Activated naive CD4-positive, alpha-beta T cell treated with anti-CD3 and anti-CD28 coated beads for 36 hours (primary cell): ENCODE measurements around the gene ICAM3. TPM values are rescaled to one million over a fixed set of nuclear protein-coding genes. Genes with fewer than 3 reads are reported as not detected.
"Not testable (repeated sequence)": the region's sequence is repeated elsewhere in the genome, so short reads cannot be mapped to it uniquely, and the experiment has no call there.

Experiments used
- CTCF ChIA-PET: fragments of 350-600 bp; sonication (Branson Sonifier 250); formaldehyde crosslinking; loops from one replicate; lab custom pipeline; 2021; ENCODE audit warnings: antibody characterized with exemption; lab: Charles Lee
- DNase-seq: peaks from one replicate; pipeline ENCODE4 v3.0.0-alpha.2; 2020
- H3K27ac Mint-ChIP-seq: one replicate; pipeline ENCODE4 v1.8.0; 2021; ENCODE audit warnings: mild to moderate bottlenecking, mixed read lengths
- H3K27me3 Mint-ChIP-seq: one replicate; pipeline ENCODE4 v1.8.0; 2021; ENCODE audit warnings: low read depth, mixed read lengths
- H3K36me3 Mint-ChIP-seq: one replicate; pipeline ENCODE4 v1.8.0; 2021; ENCODE audit warnings: low read depth, mixed read lengths
- H3K4me1 Mint-ChIP-seq: one replicate; pipeline ENCODE4 v1.8.0; 2021; ENCODE audit warnings: low read depth, mixed read lengths
- H3K4me3 Mint-ChIP-seq: one replicate; pipeline ENCODE4 v1.8.0; 2021; ENCODE audit warnings: mild to moderate bottlenecking, moderate library complexity, mixed read lengths
- H3K9me3 Mint-ChIP-seq: one replicate; pipeline ENCODE4 v1.8.0; 2021; ENCODE audit warnings: mixed read lengths
- intact Hi-C: fragments of 100-400 bp; cut with micrococcal nuclease; formaldehyde crosslinking; loops from one replicate; pipeline ENCODE4 v1.15.1; 2023
- total RNA-seq, 2 experiments: library from RNA; stranded (reverse); gene quantifications; one replicate each; pipeline ENCODE4 v1.2.3, GENCODE V29; 2021

ICAM3 gene
- total RNA-seq, 2 experiments from 2014 or later = 109 to 114 TPM

DNA sequence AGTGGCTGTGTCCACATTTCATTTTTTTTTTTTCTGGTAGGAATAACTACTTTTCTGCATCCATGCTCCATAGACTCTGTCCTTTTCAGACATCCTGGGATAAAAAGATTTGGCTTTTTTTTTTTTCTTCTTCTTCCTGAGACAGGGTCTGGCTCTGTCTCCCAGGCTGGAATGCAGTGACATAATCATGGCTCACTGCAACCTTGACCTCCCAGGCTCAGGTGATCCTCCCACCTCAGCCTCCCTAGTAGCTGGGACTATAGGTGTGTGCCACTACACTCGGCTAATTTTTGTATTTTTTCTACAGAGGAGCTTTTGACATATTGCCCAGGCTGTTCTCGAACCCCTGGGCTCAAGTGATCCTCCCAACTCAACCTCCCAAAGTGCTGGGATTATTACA lies 4.1 kb upstream of the ICAM3 start:
- intact Hi-C loops = no loop called here
- DNase-seq = no peak
- CTCF ChIA-PET = interaction anchor here (1.0 kb wide), 1 partner anchor 45 kb away, joined by 3 read pairs; no protein-coding TSS in a partner anchor
- peaks cover 18% of the 10 kb centered on the region for H3K4me1 Mint-ChIP-seq
- H3K36me3 Mint-ChIP-seq = no peaks in the 10 kb centered on the region
- no peak overlapping the region for H3K4me3 Mint-ChIP-seq
- H3K9me3 Mint-ChIP-seq = no peaks in the 10 kb centered on the region
- H3K27me3 Mint-ChIP-seq = no peaks in the 10 kb centered on the region
- H3K27ac Mint-ChIP-seq = no peak overlapping the region

DNA sequence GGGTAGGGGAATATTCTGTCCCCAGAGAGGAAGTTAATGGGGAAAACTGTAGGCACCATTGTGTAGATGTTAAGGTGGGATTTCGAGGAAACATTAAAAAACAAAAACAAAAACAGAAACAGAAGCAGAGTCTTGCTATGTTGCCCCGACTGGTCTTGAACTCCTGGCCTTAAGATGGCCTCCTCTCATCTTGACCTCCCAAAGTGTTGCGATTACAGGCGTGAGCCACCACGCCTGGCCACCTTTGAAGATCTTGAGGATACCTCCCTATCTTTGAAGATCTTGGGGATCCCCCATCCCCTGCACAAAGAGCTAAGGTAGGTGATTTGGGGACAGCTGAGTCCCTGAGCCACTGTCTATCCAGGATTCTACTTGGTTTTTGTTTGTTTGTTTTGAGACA lies 553 bp upstream of the ICAM3 start:
- CTCF ChIA-PET = interaction anchor here (0.6 to 1.5 kb wide), 5 partner anchors 33 to 240 kb away, joined by 3 to 7 read pairs (median 6); no protein-coding TSS in a partner anchor
- peaks cover 34% of the 10 kb centered on the region for H3K4me1 Mint-ChIP-seq
- intact Hi-C loops = loop anchor here (10.0 kb wide), 3 partner anchors 145 to 625 kb away; partner anchors contain the start of genes ANGPTL6, DNMT1, PPAN and SMARCA4
- no peak for DNase-seq
- H3K27me3 Mint-ChIP-seq = no peaks in the 10 kb centered on the region
- H3K27ac Mint-ChIP-seq = peak overlapping the region; percentile 95
- H3K36me3 Mint-ChIP-seq = peaks cover 3% of the 10 kb centered on the region
- H3K4me3 Mint-ChIP-seq = peak overlapping the region; percentile 83
- no peaks in the 10 kb centered on the region for H3K9me3 Mint-ChIP-seq

GRCh38 chr19:10338940-10339339 lies 484 bp downstream of the ICAM3 start:
- CTCF ChIA-PET = no interaction called here
- Mint-ChIP-seq H3K9me3 (no peaks in the 10 kb centered on the region), H3K27ac (peak overlapping the region; percentile 95), H3K4me3 (peak overlapping the region; percentile 83), H3K4me1 (peaks cover 37% of the 10 kb centered on the region), H3K27me3 (no peaks in the 10 kb centered on the region), H3K36me3 (peaks cover 9% of the 10 kb centered on the region)
- peak; percentile 43 for DNase-seq
- intact Hi-C loops = loop anchor here (10.0 kb wide), 3 partner anchors 144 to 626 kb away; partner anchors contain the start of genes ANGPTL6, DNMT1, PPAN and SMARCA4

DNA sequence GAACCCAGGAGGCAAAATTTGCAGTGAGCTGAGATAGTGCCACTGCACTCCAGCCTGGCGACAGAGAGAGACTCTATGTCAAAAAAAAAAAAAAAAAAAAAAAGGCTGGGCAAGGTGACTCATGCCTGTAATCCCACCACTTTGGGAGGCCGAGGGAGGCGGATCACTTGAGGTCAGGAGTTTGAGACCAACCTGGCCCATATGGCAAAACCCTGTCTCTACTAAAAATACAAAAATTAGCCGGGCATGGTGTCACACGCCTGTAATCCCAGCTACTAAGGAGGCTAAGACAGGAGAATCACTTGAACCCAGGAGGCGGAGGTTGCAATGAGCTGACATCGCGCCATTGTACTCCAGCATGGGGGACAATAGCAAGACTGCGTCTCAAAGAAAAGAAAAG lies 2.7 kb downstream of the ICAM3 start:
- H3K27me3 Mint-ChIP-seq, H3K9me3 Mint-ChIP-seq, H3K4me3 Mint-ChIP-seq, DNase-seq: not testable (repeated sequence)
- Mint-ChIP-seq H3K27ac (peak overlapping the region; percentile 59), H3K36me3 (peaks cover 21% of the 10 kb centered on the region), H3K4me1 (peaks cover 55% of the 10 kb centered on the region)
- intact Hi-C loops = loop anchor here (10.0 kb wide), 3 partner anchors 142 to 628 kb away; partner anchors contain the start of genes ANGPTL6, DNMT1, PPAN and SMARCA4
- CTCF ChIA-PET = interaction anchor here (0.6 kb wide), 1 partner anchor 1172 kb away, joined by 3 read pairs; no protein-coding TSS in a partner anchor

GRCh38 chr19:10335352-10335985 lies 4.0 kb downstream of the ICAM3 start:
- Mint-ChIP-seq H3K27ac (no peak overlapping the region), H3K4me1 (peaks cover 54% of the 10 kb centered on the region), H3K4me3 (no peak overlapping the region), H3K9me3 (no peaks in the 10 kb centered on the region), H3K36me3 (peaks cover 24% of the 10 kb centered on the region), H3K27me3 (no peaks in the 10 kb centered on the region)
- no peak for DNase-seq
- CTCF ChIA-PET = interaction anchor here (0.9 to 1.0 kb wide), 2 partner anchors 16 to 53 kb away, joined by 4 read pairs; no protein-coding TSS in a partner anchor
- intact Hi-C loops = loop anchor here (10.0 kb wide), 3 partner anchors 141 to 629 kb away; partner anchors contain the start of genes ANGPTL6, DNMT1, PPAN and SMARCA4

GRCh38 chr19:10334588-10335351 lies 4.7 kb downstream of the ICAM3 start:
- peak; percentile 60 for DNase-seq
- peak overlapping the region; percentile 94 for H3K4me3 Mint-ChIP-seq
- H3K27me3 Mint-ChIP-seq = no peaks in the 10 kb centered on the region
- H3K36me3 Mint-ChIP-seq = peaks cover 30% of the 10 kb centered on the region
- H3K9me3 Mint-ChIP-seq = no peaks in the 10 kb centered on the region
- H3K4me1 Mint-ChIP-seq = peaks cover 49% of the 10 kb centered on the region
- H3K27ac Mint-ChIP-seq = no peak overlapping the region
- CTCF ChIA-PET = interaction anchor here (0.5 to 0.6 kb wide), 2 partner anchors 40 to 309 kb away, joined by 5 read pairs; no protein-coding TSS in a partner anchor
- intact Hi-C loops = loop anchor here (5.0 to 10.0 kb wide), 4 partner anchors 47 to 630 kb away; partner anchors contain the start of genes ANGPTL6, DNMT1, ICAM4 and ICAM5

GRCh38 chr19:10333758-10334587 lies 5.5 kb downstream of the ICAM3 start:
- CTCF ChIA-PET = interaction anchor here (0.5 to 0.9 kb wide), 3 partner anchors 41 to 308 kb away, joined by 3 to 5 read pairs (median 5); no protein-coding TSS in a partner anchor
- no peak for DNase-seq
- Mint-ChIP-seq H3K4me1 (peaks cover 43% of the 10 kb centered on the region), H3K27me3 (no peaks in the 10 kb centered on the region), H3K27ac (peak overlapping the region; percentile 96), H3K9me3 (no peaks in the 10 kb centered on the region), H3K36me3 (peaks cover 33% of the 10 kb centered on the region), H3K4me3 (peak overlapping the region; percentile 94)
- intact Hi-C loops = loop anchor here (1.0 to 10.0 kb wide), 7 partner anchors 17 to 631 kb away; partner anchors contain the start of genes ANGPTL6, DNMT1, FDX2 and ICAM1

- Mint-ChIP-seq H3K9me3 (no peaks in the 10 kb centered on the region), H3K27me3 (no peaks in the 10 kb centered on the region), H3K27ac (peak within 1 kb of the TSS; percentile 96), H3K4me1 (peaks cover 36% of the 10 kb centered on the region), H3K4me3 (peak within 1 kb of the TSS; percentile 94), H3K36me3 (peaks cover 33% of the 10 kb centered on the region)
- DNase-seq = peak; percentile 99
- CTCF ChIA-PET = interaction anchor here (0.9 to 1.1 kb wide), 2 partner anchors 41 to 44 kb away, joined by 3 read pairs; no protein-coding TSS in a partner anchor
- intact Hi-C loops = loop anchor here (1.0 to 10.0 kb wide), 7 partner anchors 16 to 632 kb away; partner anchors contain the start of genes ANGPTL6, DNMT1, FDX2 and ICAM1
Observed at GRCh38 chr19:10332965-10333757, 6.3 kb downstream of the ICAM3 start, which contains the start of gene RAVER1. Gene RAVER1, minus strand, starts transcription at chr19:10333529. Its CDS starts 22 bp downstream, at chr19:10333507.

- H3K4me1 Mint-ChIP-seq = peaks cover 35% of the 10 kb centered on the region
- no peak for DNase-seq
- CTCF ChIA-PET = interaction anchor here (0.6 to 1.1 kb wide), 2 partner anchors 43 to 67 kb away, joined by 3 read pairs; no protein-coding TSS in a partner anchor
- H3K27me3 Mint-ChIP-seq = no peaks in the 10 kb centered on the region
- intact Hi-C loops = loop anchor here (2.0 to 10.0 kb wide), 5 partner anchors 16 to 632 kb away; partner anchors contain the start of genes ANGPTL6, DNMT1, FDX2 and ICAM4
- H3K9me3 Mint-ChIP-seq = no peaks in the 10 kb centered on the region
- H3K36me3 Mint-ChIP-seq = peaks cover 37% of the 10 kb centered on the region
- peak overlapping the region; percentile 96 for H3K27ac Mint-ChIP-seq
- peak overlapping the region; percentile 94 for H3K4me3 Mint-ChIP-seq
Observed at GRCh38 chr19:10332158-10332964, 7.1 kb downstream of the ICAM3 start.

DNA sequence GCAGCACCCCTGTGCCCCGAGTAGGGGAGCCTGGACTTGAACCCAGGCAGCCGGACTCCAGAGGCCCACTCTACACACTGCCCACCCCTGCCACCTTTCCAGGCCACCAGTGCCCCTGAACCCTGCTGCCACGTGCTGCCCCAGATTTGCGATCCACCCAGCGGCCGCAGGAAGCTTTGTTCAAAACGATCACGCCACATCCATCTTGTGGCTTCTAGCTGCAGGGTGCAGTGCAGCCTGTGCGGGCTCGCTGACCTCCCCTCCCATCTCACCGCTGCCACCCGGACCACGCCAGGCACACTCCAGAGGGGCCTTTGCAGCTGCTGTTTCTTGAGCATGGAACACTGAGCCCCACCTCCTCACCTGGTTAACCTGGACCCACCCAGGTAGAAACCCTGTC lies 9.9 kb downstream of the ICAM3 start:
- Mint-ChIP-seq H3K36me3 (peaks cover 31% of the 10 kb centered on the region), H3K9me3 (no peaks in the 10 kb centered on the region)

More for the DNA sequence above, 9.9 kb downstream of the ICAM3 start:
- CTCF ChIA-PET = no interaction called here
- H3K4me1 Mint-ChIP-seq = peaks cover 23% of the 10 kb centered on the region
- DNase-seq = no peak
- H3K27me3 Mint-ChIP-seq = no peaks in the 10 kb centered on the region
- no peak overlapping the region for H3K4me3 Mint-ChIP-seq
- intact Hi-C loops = no loop called here
- H3K27ac Mint-ChIP-seq = no peak overlapping the region
